Measurements from ENCODE around the gene KIF24.
"Not testable (repeated sequence)": the region's sequence is repeated elsewhere in the genome, so short reads cannot be mapped to it uniquely, and the experiment has no call there.

- not testable (repeated sequence) for TF ChIP-seq CTCF (IDR thresholded peaks at IDR 0.05); ZFX (IDR thresholded peaks at IDR 0.05; ENCODE audit: borderline replicate concordance)
Observed at GRCh38 chr9:34368796-34369195, 39.7 kb upstream of the KIF24 start.

Data from 22Rv1 (cell line).